Mesothelial cell of epicardium (in vitro differentiated cells): ENCODE results near the gene CAPZA3. TPM values are rescaled to one million over a fixed set of nuclear protein-coding genes. Genes with fewer than 3 reads are reported as not detected.
"Not testable (repeated sequence)": the region's sequence is repeated elsewhere in the genome, so short reads cannot be mapped to it uniquely, and the experiment has no call there.

Source experiments
- DNase-seq, 2 experiments: peaks; one replicate each; pipeline ENCODE4 v3.0.0; 2021; ENCODE audit warnings: low spot score in 2 of 2; ENCODE audit not compliant: unreplicated experiment in 2 of 2
- H3K27ac Mint-ChIP-seq: 2 replicates; pipeline ENCODE4 v1.8.0; 2021; ENCODE audit warnings: mixed read lengths
- H3K27me3 Mint-ChIP-seq: 2 replicates; pipeline ENCODE4 v1.8.0; 2021; ENCODE audit warnings: low read depth, mixed read lengths
- H3K36me3 Mint-ChIP-seq: 2 replicates; pipeline ENCODE4 v1.8.0; 2021; ENCODE audit warnings: mixed read lengths
- H3K4me1 Mint-ChIP-seq: 2 replicates; pipeline ENCODE4 v1.8.0; 2021; ENCODE audit warnings: mixed read lengths
- H3K4me3 Mint-ChIP-seq: 2 replicates; pipeline ENCODE4 v1.8.0; 2021; ENCODE audit warnings: mild to moderate bottlenecking, moderate library complexity, mixed read lengths
- H3K9me3 Mint-ChIP-seq: 2 replicates; pipeline ENCODE4 v1.8.0; 2021; ENCODE audit warnings: mixed read lengths
- total RNA-seq: library from RNA; stranded (reverse); gene quantifications from 3 replicates; pipeline ENCODE4 v1.2.1, GENCODE V29; 2021
- TF ChIP-seq, protein P1 (sequence below): fragments of 200-600 bp; sonication (generic); IDR thresholded peaks from one replicate; pipeline ENCODE4 v1.5.0; 2021; ENCODE audit warnings: antibody characterized with exemption; ENCODE audit not compliant: unreplicated experiment

Gene CAPZA3, protein sequence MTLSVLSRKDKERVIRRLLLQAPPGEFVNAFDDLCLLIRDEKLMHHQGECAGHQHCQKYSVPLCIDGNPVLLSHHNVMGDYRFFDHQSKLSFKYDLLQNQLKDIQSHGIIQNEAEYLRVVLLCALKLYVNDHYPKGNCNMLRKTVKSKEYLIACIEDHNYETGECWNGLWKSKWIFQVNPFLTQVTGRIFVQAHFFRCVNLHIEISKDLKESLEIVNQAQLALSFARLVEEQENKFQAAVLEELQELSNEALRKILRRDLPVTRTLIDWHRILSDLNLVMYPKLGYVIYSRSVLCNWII
- 0.20 TPM in 1 of 3 replicates, not detected in the others for total RNA-seq

DNA sequence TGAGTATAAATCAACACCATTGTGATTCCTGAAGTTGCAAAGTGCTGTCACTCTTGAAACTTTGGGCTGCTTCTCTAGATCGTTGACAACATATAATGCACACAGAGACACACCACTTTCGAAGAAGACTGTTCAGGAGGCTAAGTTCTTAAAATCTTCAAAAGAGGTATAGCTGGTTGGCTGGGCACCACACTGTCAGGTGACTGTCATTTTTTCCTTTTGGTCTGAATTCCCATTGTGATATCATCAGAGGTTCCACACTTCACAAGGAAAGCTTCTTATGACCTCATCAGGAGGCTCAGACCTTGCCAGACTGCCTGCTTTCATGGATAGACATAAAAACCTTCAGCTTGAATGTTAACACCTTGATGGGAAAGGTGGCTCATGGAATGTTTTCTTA, at the start of gene CAPZA3, which contains the start of gene PLCZ1:
Gene CAPZA3, plus strand, starts transcription at position 301 of the 400 bp plus-strand sequence. CDS start 150 bp downstream, outside the sequence.
Gene PLCZ1, minus strand, starts transcription at position 194 of the 400 bp plus-strand sequence. CDS start 641 bp downstream, outside the sequence.
- TF ChIP-seq, protein P1, sequence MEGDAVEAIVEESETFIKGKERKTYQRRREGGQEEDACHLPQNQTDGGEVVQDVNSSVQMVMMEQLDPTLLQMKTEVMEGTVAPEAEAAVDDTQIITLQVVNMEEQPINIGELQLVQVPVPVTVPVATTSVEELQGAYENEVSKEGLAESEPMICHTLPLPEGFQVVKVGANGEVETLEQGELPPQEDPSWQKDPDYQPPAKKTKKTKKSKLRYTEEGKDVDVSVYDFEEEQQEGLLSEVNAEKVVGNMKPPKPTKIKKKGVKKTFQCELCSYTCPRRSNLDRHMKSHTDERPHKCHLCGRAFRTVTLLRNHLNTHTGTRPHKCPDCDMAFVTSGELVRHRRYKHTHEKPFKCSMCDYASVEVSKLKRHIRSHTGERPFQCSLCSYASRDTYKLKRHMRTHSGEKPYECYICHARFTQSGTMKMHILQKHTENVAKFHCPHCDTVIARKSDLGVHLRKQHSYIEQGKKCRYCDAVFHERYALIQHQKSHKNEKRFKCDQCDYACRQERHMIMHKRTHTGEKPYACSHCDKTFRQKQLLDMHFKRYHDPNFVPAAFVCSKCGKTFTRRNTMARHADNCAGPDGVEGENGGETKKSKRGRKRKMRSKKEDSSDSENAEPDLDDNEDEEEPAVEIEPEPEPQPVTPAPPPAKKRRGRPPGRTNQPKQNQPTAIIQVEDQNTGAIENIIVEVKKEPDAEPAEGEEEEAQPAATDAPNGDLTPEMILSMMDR, result no peak
- no peak within 1 kb of the TSS for H3K27ac Mint-ChIP-seq
- peaks cover 18% of the 10 kb centered on the region for H3K9me3 Mint-ChIP-seq
- no peaks in the 10 kb centered on the region for H3K27me3 Mint-ChIP-seq
- no peak for DNase-seq
- no peak within 1 kb of the TSS for H3K4me3 Mint-ChIP-seq
- peaks cover 3% of the 10 kb centered on the region for H3K36me3 Mint-ChIP-seq
- H3K4me1 Mint-ChIP-seq, result no peaks in the 10 kb centered on the region

DNA sequence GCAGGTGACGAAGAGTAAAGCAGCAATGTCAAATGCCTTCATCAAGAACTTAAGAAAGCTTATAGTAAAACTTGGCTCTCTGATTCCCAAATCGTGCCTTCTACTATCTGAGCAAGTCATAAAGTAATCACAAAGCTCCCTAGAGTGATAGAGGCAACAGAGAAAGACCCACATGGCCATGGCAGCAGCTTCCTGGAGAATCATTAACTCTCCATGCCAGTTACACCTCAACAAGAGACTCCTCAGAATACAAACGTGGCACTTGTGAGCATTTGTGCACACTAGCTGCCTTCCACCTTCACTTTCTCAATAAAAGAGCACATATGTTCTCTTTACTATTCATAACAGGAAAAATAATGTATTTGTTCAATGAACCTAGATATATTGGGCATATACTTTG, 48.1 kb upstream of the CAPZA3 start:
- TF ChIP-seq, protein P1, result no peak
- no peak overlapping the region for H3K4me3 Mint-ChIP-seq
- H3K27me3 Mint-ChIP-seq, result no peaks in the 10 kb centered on the region
- peaks cover 2% of the 10 kb centered on the region for H3K4me1 Mint-ChIP-seq
- DNase-seq, result no peak
- H3K9me3 Mint-ChIP-seq, result peaks cover 4% of the 10 kb centered on the region
- H3K27ac Mint-ChIP-seq, result no peak overlapping the region
- H3K36me3 Mint-ChIP-seq, result no peaks in the 10 kb centered on the region

DNA sequence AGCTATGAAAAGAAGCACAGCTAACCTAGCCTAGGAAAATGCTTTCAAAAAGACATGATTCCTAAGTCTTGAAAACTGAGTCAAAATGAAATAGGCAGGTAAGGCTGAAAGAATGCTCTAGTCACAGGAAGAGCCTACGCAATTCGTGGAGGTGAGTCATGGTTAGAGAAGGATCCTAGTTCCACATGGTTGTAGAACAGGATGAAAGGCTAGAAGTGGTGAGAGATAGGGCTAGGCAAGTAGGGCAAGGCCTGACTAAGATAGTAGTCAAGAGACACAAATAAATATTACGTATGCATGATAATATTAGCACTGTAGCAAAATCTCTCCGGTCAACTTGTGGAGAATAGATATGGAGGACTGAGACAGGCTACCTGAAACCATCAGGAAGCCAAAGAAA, 47.3 kb upstream of the CAPZA3 start:
- DNase-seq, result no peak
- TF ChIP-seq, protein P1, result no peak
- Mint-ChIP-seq H3K27me3 (no peaks in the 10 kb centered on the region), H3K36me3 (no peaks in the 10 kb centered on the region), H3K27ac (no peak overlapping the region), H3K4me3 (no peak overlapping the region), H3K9me3 (peaks cover 4% of the 10 kb centered on the region), H3K4me1 (peaks cover 2% of the 10 kb centered on the region)

DNA sequence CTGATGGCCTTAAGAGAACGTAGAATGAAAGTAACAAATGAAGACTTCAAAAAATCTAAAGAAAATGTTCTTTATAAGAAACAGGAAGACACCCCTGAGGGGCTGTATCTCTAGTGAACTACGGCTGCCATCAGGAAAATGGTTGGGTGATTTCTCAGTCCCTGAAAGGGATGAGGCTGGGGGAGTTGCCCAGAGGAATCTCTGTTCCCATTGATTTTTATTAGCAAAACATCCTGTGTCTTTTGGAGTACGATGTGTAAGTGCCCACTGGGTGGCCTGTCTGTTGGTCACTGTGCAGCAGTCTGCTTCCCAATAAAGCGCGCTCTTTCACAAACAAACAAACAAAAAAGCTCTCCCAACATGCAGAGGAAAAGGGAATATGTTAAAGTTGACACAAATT, 43.9 kb upstream of the CAPZA3 start:
- DNase-seq, H3K27me3 Mint-ChIP-seq, H3K4me3 Mint-ChIP-seq, H3K9me3 Mint-ChIP-seq, H3K27ac Mint-ChIP-seq, H3K4me1 Mint-ChIP-seq, H3K36me3 Mint-ChIP-seq: not testable (repeated sequence)

DNA sequence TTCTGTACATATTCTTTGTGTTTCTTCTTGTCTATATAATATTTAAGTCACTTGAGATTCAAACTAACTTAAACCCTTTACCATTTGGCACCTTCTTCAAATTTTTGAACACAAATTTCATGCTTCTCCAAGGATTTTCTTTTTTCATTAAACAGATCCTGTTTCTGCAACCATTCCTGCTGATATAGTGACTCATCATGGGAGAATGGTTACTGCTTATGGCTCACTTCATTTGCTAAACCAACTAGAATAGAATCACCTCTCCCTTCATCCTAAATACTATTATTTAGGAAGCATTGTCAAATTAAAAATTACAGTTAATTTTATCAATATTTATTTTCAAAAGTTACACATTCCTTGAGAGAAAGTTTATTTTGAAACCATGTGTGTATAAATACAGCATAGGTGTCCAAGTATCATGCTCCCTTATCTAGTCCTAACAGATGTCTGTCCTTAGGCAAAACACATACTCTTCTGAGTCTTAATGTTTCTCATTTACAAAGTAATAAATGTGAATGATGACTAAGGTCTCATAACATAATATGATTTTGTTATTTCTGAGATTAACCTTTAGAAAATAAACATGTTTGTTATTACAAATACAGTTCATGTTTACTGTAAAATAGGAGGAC, 40.8 kb upstream of the CAPZA3 start:
- Mint-ChIP-seq H3K27me3 (no peaks in the 10 kb centered on the region), H3K4me3 (no peak overlapping the region), H3K27ac (no peak overlapping the region), H3K36me3 (no peaks in the 10 kb centered on the region), H3K9me3 (peaks cover 4% of the 10 kb centered on the region), H3K4me1 (peaks cover 2% of the 10 kb centered on the region)
- TF ChIP-seq, protein P1, result no peak
- no peak for DNase-seq

DNA sequence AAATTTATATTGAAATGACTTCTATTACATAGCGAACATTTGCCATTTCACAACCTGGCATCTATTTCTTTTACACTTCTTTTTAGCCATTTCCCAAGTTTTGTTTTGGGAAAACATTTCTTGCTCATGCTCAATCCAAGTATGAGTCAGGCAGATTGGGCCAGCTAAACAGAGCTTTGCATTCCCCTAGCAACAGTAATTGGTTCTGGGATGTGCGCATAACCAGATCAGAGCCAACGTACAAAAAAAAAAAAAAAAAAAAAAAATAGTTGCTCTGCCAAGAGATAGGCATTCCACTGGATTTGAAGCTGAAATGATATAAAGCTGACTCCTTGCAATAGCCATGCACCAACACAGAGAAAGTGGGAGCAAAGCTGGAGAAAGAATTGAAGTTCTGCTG, 37.6 kb upstream of the CAPZA3 start:
- no peak overlapping the region for H3K4me3 Mint-ChIP-seq
- H3K9me3 Mint-ChIP-seq, result no peaks in the 10 kb centered on the region
- TF ChIP-seq, protein P1, result no peak
- H3K4me1 Mint-ChIP-seq, result no peaks in the 10 kb centered on the region
- DNase-seq, result no peak
- H3K27me3 Mint-ChIP-seq, result no peaks in the 10 kb centered on the region
- no peaks in the 10 kb centered on the region for H3K36me3 Mint-ChIP-seq
- H3K27ac Mint-ChIP-seq, result no peak overlapping the region
